HG03280 (cell line): ENCODE data around the gene LGMN.

Source experiments
- ATAC-seq: cut with Tn5 transposase; IDR thresholded peaks from one replicate; pipeline ENCODE4 v1.9.1; 2021; ENCODE audit warnings: mild to moderate bottlenecking, moderate library complexity; ENCODE audit not compliant: unreplicated experiment

The LGMN gene

GRCh38 chr14:92679246-92679645, 69.2 kb downstream of the LGMN start:
- ATAC-seq, result no peak

GRCh38 chr14:92678766-92679165, 69.7 kb downstream of the LGMN start:
- no peak for ATAC-seq

DNA sequence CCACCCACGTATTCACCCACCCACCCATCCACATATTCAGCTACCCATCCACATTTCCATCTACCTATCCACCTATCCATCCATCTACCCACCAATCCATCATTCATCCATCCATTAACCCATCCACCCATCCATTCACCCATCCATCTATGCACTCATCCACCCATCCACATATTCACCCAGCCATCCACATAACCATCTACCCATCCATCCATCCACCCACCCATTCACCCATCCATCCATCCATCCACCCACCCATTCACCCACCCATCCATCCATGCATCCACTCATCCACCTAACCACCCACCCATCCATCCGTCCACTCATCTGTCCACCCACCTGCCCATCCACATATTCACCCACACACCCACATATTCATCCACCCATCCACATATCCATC, 70.5 kb downstream of the LGMN start:
- ATAC-seq, result no peak

GRCh38 chr14:92677087-92677668, 71.2 kb downstream of the LGMN start:
- peak; percentile 67 for ATAC-seq

DNA sequence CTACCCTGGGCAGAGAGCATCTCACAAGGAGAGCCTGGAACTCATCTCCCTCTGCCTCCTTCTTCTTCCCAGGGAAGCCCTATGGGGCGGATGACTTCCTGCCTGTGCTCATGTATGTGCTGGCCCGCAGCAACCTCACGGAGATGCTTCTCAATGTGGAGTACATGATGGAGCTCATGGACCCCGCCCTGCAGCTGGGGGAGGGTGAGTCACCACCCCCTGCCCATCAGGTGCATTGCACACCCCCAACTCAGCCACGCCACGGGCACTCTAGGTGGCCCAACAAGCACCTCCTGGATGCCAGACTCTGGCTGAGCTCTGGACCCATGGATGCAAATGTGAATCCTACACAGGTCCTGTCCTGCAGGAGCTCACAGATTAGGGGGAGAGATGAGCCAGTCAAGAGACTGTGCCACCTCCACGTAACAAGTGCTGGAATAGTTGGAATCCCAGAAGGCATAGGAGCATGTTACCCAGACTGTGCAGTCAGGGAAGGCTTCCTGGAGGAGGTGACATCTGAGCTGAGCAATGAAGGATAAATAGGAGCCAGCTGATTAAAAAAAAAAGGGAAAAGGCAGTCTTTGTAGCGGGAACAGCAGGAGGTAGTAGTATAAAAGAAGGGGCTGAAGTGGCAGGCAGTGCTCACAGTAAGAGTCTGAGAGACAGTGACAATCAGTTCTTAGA, 71.9 kb downstream of the LGMN start:
- ATAC-seq, result no peak

DNA sequence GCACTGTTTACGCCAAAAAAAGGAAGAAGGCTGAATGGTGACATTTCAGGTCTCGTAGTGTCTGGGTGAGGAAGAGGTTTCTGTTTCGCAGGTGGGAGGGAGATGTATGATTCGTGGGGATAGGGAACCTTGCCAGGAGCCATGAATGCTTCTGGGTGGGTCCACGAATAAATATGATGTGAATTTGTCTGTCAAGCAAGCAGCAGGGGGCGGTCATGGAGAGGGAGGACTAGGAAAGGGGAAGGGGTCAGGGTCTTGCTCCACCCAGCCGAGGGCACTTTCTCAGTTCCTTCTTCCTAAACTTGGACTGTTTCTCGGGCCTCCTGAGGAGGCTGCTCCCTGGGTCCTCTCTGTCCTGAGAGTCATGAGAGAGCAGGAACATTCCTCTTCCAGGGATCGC, 72.5 kb downstream of the LGMN start:
- ATAC-seq, result no peak

DNA sequence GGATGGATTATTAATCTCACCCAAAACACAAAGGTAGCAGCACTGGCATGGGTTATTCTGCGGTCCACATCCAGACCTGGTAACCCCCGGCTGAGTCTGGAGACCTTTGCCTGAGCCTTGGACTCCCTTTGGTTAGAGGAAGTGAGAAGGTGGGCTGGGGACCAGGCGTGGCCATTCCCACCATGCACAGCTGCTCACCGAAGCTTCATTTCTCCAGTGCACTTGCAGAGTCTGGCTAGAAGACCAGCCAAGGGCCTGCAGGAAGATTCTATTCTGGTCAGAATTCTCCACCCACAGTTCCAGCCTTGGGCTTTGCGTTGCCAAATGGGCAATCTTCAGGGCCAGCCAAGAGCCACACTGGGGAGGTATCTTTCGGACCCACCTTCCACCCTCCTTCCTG, 73.0 kb downstream of the LGMN start:
- ATAC-seq, result no peak

- ATAC-seq, result no peak
Measured at GRCh38 chr14:92673601-92674150, 74.8 kb downstream of the LGMN start.

DNA sequence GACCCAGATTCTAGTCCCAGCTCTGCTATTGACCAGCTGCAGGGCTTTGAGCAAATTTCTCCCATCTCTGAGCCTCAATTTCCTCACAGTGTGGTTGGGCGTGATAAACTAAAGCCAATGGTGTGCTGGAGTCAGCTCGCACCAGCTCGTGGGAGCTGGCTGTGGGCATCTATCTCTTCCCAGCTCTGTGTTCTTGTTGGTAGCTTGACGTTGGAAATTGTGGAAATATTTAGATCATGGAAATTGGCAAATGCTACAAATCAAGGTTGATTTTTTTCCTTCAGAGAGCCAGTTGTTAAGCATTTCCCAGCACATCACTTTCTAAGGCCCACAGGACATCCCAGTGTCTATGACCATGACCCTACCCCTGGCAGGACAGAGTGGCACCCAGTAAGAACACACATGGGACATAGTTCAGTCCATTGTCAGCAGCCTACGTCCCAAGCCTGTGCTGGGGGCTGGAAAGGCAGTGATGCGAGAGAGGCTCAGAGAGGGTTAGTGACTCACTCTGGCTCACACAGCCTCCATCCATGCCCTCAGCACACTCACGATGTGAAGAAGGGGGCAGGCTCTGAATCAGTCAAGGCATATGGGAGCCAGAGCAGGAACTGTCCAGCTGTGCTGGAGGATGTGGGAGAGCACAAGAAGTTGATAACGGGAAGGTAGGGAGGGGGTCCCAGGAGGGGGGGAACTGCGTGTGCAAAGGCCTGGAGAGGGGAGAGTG, 77.6 kb downstream of the LGMN start:
- ATAC-seq, result no peak

- no peak for ATAC-seq
Measured at GRCh38 chr14:92670160-92670559, 78.3 kb downstream of the LGMN start.

DNA sequence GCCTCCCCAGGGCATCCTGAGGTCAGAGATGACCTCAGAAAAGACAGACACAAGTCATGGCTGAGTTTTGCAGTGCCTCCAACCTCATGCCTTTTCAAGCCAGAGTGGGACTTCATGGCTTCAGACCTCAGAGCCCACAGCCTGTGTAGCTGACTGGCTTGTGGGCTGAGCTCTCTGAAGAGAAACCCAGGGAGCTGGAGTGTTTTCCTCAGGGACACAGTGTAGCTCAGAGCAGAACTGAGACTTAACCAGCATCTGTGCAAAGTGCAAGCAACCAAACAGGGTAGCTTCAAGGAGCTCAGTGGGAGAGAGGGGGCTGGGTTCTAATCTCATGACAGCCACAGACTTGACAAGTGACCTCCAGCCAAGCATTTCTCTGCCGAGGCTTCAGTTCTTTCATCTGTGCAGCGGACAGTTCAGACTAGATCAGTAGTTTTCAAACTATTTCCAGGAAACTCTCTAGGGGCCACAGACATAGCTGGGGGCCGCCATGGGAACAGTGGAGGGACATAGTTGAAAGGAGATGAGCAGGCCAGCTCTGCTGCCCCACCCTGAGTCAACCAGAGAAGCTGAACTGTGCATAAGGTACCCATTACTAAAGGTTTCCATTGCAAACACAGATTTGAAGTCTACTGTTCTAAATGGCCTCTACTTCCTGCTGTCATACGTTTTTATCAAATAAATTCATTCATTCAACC, 80.0 kb downstream of the LGMN start:
- no peak for ATAC-seq

GRCh38 chr14:92666251-92666650, 82.2 kb downstream of the LGMN start:
- no peak for ATAC-seq

DNA sequence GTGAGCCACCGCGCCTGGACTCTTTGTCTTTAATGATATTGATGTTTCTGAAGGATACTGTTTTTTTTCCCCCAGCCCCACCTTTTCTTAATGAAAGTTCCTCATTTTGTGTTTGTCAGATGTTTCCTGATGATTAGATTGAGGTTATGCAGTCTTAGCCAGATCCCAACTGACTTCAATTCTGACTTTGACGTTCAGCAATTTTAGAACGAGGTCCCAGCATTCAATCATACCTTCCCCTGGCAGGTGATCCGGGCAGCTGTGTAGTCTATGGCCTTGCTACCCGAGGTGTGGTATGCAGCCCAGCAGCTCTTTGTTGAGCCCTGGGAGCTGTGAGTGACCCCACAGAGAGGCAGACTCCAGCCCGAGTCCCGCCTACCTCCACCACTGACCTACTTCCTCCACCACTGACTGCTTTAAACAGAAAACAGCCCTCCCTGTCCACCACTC, 82.7 kb downstream of the LGMN start:
- no peak for ATAC-seq

DNA sequence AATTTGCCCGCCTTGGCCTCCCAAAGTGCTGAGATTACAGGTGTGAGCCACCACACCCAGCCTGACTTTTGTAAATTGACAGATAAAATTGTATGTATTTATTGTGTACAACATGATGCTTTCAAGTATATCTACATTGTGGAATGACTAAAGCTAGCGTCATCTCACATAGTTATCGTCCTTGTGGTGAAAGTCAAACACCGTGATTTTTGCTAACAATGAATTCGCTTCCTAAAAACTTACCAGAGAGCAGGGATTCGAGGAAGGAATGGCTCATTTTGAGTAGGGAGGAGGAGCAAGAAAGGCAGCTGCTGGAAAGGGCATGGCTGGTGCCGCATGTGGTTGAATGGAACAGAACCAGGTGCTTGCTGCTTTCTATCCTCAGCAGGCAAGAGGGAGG, 85.4 kb downstream of the LGMN start:
- no peak for ATAC-seq

DNA sequence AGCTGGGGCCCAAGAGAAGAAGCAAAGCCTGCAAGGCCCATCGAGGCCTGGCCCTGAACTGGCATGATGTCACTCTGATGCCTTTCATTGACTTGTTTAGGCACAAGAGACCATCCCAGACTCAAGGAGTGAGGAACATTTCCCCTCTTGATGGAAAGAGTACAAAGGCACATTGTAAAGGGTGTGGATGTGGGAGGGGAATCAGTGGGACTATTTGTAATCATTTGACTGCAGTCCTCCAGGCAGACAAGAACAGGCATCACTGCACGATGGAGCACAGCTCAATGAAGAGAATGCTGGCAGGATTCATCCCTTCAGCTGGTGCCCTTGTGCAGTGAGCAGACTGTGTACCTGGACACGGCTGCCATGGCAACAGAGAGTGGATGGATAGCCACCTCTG, 87.9 kb downstream of the LGMN start:
- ATAC-seq, result no peak

DNA sequence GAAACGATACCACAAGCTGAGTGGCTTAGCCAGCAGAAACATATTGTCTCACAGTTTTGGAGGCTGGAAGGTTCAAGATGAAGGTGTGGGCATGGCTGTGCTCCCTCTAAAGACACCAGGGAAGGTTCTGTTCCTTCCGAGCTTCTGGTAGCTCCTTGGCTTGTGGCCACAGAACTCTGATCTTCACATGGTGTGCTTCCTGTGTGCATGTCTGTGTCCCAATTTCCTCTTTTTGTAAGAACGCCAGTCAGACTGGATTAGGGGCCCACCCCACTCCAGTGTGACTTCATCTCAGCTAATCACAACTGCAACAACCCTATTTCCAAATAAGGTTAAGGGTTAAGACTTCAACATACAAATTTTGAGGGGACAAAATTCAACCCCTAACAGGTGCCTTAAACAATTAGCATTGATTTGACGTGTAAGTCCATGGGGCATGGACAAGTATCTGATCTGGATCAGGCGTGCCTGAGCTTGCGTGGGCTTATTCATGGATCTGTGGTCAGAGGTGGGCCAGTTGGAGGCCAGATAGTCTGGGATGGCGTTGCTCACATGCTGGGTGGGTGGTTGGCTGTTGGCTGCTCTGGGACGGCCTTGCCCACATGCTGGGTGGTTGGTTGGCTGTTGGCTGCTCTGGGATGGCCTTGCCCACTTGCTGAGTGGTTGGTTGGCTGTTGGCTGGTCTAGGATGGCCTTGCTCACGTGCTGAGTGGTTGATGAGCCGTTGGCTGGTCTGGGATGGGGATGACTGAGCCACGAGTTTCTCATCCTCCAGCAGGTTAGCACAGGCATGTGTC, 88.5 kb downstream of the LGMN start:
- no peak for ATAC-seq

- ATAC-seq, result no peak
Measured at GRCh38 chr14:92658684-92659083, 89.7 kb downstream of the LGMN start.

GRCh38 chr14:92658160-92658559, 90.3 kb downstream of the LGMN start:
- no peak for ATAC-seq

DNA sequence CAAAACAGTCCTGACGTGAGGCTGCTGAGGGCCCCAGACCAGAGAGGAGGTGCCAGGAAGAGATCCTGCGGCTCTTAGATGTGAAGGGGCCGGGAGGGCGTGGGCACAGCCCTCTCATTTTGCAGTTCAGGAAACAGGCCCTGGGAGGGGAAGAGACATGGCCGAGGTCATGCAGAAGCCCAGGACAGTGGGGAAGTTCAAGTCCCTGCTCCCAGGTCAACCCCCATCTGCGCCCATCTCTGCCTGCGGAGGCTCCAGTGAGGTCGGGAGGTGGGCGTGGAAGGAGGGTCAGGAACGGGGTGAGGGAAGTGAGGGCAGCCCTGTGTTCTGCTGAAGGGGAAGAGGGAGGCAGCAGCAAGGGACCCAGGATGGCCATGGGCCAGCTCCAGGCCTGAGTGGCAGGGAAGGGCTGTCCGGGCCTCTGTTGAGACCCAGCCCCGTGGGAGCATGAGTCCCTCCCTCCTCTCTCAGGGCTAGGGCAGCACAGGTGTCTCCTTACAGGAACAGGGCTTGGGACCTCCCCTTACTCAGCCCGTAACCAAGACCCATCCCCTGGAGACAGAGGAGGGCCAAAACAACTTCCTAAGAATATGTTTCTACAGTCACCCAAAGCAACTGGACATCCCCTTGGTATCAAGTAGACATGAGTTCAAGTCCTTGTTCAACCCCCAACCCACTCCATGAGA, 90.8 kb downstream of the LGMN start:
- ATAC-seq, result no peak
